NB4 (cell line): Measurements from ENCODE around the gene CPZ.

Source experiments
- CTCF ChIP-seq: IDR thresholded peaks from one replicate; pipeline ENCODE4 v1.5.1; 2012; ENCODE audit warnings: low read depth, low read length
- MYC ChIP-seq: IDR thresholded peaks from 2 replicates; pipeline ENCODE4 v1.6.1; 2011; ENCODE audit warnings: low read depth, low read length

- TF ChIP-seq MYC (no peak), CTCF (no peak)
These were observed 23.6 kb downstream of the CPZ start for GRCh38 chr4:8615921-8616787.
